LNCaP clone FGC (cell line): ENCODE measurements around the gene PAN3.

Source experiments
- DNase-seq: peaks from one replicate; pipeline ENCODE4 v3.0.0-alpha.2; 2011; ENCODE audit warnings: low read depth
- H3K4me3 ChIP-seq: 2 replicates; pipeline ENCODE4 v1.5.1; 2011; ENCODE audit warnings: mild to moderate bottlenecking, low read depth, low read length, control low read depth
- TF ChIP-seq, protein P1 (sequence below): IDR thresholded peaks from 2 replicates; pipeline ENCODE4 v1.5.1; 2012; ENCODE audit warnings: mild to moderate bottlenecking; ENCODE audit not compliant: control insufficient read depth, insufficient read depth; ENCODE audit errors: extremely low read depth

Gene PAN3

DNA sequence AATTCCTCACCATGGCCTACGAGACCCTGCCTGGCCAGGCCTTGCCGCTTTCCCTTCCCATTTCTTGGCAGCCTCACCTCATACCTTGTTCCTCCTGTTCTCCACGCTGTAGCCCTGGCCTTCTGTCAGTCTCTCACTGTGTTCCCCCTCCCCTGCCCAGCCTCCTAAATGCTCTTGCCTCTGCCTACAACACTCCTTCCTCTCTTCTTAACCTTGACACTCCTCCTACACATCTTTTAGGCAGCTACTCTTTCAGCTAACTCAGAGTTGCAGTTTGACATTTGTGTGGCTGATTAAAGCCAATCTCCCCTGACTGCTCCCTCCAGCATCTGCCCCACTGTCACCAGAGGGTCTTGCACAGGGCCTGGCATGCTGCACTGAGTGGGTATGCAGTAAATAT, 205.8 kb downstream of the PAN3 start:
- no peak for DNase-seq
- no peak overlapping the region for H3K4me3 ChIP-seq
- TF ChIP-seq, protein P1, sequence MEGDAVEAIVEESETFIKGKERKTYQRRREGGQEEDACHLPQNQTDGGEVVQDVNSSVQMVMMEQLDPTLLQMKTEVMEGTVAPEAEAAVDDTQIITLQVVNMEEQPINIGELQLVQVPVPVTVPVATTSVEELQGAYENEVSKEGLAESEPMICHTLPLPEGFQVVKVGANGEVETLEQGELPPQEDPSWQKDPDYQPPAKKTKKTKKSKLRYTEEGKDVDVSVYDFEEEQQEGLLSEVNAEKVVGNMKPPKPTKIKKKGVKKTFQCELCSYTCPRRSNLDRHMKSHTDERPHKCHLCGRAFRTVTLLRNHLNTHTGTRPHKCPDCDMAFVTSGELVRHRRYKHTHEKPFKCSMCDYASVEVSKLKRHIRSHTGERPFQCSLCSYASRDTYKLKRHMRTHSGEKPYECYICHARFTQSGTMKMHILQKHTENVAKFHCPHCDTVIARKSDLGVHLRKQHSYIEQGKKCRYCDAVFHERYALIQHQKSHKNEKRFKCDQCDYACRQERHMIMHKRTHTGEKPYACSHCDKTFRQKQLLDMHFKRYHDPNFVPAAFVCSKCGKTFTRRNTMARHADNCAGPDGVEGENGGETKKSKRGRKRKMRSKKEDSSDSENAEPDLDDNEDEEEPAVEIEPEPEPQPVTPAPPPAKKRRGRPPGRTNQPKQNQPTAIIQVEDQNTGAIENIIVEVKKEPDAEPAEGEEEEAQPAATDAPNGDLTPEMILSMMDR, result no peak
